HG02938 (cell line): ENCODE results near the gene PRR30.
"Not testable (repeated sequence)": the region's sequence is repeated elsewhere in the genome, so short reads cannot be mapped to it uniquely, and the experiment has no call there.

ENCODE experiments used
- ATAC-seq: cut with Tn5 transposase; IDR thresholded peaks from one replicate; pipeline ENCODE4 v1.9.1; 2021; ENCODE audit warnings: mild to moderate bottlenecking, moderate library complexity; ENCODE audit not compliant: unreplicated experiment

The PRR30 gene

DNA sequence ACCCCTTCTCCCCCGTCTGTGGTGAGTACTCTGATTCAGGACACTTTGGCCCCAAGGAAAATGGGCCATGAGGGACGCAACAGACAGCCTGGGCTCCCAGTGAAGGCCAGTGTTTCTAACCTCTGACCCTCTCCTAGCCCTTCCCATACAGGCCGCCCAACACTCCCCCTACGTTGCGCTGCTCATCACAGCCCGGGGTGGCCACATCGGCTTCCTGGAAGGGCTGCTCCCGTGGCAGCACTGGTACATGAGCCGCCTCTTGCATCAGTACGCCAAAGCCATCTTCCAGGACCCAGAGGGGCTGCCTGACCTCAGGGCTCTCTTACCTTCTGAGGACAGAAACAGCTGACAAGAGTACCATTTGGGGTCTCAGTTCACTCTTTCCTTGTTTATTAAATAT is 8.8 kb downstream of the PRR30 start:
- no peak for ATAC-seq

DNA sequence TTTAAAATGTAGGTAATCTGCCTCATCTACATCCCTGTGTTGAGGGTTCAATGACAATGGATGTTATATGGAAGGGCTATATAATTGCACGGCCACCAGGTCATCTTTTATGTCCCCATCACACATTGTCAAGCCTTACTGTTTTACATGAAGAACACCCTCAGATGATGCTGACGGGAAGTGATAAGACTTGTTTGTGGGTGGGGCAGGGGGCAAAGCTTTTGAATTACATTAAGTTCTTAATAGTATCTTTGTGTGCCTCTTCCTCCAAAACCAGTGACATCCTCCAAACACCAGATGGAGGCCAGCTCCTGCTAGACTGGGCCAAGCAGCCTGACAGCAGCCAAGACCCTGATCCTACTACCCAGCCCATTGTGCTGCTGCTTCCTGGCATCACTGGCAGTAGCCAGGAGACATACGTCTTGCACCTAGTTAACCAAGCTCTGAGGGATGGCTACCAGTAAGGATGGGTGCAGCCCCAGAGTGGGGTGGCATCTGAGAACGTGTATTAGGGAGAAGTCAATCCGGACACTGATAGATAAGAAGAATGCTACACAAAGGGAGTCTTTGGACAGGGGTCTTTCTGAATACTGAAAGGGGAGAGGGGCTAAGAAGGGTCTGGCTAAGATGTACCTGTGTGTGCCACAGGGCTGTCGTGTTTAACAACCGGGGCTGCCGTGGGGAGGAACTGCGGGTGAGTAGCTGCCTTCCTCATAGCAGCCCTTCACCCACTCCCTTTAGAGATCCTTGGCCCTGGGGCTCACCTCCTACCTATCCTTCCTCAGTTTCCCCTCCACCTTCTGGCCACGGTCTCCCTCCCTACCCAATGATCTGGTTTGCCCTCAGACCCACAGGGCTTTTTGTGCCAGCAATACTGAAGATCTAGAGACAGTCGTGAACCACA is 10.3 kb downstream of the PRR30 start:
- no peak for ATAC-seq

DNA sequence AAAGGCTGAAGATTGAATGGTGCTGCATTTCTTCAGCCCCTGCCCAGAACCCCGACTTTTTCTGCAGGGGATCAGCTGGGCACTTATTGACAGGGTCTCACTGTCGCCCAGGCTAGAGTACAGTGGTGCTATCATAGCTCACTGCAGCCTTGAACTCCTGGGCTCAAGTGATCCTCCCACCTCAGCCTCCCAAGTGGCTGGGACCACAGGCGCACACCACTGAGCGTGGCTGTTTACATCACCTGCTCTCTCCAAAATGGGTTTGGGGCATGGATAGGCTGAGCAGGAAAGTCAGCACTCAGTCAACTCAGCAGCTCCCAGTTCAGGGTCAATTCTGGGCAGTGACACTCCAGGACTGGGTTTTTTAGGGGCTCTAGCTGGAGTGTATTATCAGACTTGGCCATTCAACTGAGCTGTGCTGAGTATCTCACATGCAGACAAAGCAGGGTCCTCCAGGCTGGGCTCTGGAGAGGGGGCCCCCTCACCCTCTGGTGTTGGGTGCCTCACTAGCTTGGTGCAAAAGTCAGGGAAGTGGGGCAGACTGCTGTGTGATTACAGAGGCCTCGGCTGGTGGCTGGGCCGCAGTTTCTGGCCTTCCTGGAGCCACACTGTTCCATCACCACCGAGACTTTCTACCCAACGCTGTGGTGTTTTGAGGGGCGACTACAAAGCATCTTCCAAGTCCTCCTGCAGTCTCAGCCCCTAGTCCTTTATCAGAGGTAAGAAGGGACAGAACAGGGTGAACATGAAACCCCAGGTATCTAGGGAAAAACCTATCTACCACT is 11.1 kb downstream of the PRR30 start:
- ATAC-seq: no peak

DNA sequence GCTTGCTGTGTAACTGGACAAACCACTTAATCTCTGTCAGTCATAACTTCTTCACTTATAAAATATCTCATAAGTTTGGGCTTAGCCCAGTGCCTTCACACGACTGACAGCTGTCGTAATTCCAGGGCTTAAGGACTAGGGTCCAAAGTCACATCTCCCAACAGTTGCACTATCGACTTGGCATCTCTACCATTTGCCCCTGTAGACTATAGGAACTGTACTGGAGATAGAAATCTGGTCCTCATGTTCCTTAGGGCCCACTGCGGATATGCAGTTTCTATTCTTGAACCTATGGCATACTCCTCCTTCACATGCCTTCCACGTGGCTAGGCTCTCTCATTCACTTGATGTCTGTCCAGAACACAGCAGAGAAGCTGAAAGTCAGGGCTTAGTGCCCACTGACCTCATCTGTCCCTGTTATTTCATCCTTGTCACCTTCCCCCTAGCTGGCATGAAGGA is 12.9 kb downstream of the PRR30 start:
- no peak for ATAC-seq

DNA sequence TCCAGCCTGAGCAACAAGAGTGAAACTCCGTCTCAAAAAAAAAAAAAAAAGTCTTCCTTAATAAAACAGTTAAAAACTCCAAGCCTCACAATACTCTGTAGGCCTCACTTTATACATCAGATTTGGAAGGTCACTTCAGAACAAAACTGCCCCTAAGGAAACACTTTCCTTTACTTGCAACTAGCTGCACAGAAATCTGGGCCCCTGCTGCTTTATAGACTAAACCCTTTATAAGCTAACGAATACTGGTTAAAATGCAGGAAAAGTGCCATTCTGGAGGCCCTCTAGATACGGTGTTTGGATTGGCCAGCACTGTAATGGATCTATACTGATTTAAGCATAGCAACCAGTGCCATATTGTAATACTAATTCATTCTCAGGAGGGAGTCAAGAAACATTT is 14.1 kb downstream of the PRR30 start:
- ATAC-seq: no peak

DNA sequence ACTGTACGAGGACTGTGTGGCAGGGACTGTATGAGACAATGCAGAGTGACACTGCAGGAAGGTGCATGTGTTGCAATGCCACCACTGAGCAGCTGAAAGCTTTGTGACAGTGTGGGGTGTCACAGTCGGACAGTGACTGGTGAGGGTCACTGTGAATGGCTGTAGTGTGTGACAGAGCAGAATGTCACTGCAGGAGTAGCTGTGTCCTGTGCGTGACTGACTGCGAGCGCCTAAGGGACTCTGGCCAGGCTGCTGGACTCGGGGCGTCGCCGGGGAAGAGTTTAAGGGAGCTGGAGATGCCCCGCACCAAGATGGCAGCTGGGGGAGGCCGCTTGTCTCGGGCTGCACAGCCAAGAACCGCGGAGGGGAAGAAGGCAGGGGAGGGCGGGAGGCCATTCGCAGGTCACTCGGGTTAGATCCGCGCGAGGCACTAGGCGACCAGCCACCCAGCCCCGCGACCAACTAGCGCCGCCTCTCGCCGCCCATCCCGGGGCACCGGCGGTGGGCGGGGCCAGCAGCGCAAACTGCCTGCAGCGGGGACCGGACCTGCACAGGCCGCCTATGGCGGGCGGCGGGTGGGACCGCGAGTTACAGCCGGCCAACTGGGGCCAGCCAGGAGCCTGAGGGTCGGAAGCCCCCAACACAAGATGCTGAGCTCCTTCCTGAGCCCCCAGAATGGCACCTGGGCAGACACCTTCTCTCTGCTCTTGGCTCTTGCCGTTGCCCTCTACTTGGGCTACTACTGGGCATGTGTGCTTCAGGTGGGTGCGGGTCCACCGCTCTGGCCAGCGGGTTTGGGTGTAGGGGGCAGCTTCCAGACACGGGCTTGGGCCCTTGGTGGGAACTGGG is 15.7 kb downstream of the PRR30 start, which contains the start of gene ABHD1:
ABHD1 (plus strand) TSS at position 514 of the 849 bp plus-strand sequence; CDS start at position 648, 134 bp downstream.
- ATAC-seq: no peak

DNA sequence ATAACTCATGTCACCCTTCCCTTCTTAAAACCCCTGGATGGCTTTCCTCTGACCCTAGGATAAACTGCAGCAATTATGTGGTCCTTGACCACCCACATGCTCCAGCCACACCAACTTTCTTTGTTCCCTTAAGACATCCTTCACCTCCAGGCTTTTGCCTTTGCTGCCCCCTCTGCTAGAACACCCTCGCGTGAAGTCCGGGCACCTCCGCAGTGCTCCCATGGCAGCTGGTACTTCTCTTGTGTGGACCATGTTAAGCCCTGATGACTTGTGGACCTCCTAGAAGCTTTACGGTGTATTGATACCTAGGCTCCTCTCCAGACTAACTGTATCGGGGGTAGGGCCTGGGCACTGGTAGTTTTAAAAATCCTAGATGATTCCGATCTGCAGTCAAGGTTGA is 16.4 kb downstream of the PRR30 start:
- ATAC-seq: no peak

DNA sequence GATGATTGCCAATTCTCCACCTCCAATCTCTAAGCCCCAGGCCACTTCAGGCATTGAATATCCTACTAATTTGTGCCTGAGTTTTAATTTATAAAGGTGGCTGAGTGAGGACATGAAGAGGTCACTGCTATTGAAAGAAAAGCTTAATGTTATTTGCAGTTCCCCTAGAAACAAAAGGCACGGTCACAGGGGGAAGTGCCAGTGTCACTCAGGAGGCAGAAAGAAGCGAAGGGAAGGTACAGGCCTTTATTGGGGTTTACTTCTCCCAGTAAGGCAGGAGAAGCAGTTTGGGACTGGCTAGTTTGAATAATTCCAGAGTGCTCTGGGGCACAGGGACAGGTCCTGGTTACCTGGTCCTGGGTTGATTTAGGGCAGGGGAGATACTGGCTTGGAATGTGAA is 17.3 kb downstream of the PRR30 start:
- ATAC-seq: no peak

DNA sequence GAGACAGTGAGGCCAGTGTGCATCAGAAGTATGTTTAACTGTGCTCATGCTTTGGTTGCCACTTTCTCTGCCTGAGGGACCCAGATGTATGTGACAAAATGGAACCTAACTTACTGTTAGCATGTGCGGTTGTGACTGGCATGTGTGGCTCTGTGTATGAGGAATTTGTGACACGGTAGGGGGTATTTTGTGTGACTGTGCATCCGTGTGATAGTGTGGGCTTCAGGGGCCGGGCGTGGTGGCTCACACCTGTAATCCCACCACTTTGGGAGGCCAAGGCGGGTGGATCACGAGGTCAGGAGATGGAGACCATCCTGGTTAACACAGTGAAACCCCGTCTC is 19.9 kb downstream of the PRR30 start:
- ATAC-seq: not testable (repeated sequence)

DNA sequence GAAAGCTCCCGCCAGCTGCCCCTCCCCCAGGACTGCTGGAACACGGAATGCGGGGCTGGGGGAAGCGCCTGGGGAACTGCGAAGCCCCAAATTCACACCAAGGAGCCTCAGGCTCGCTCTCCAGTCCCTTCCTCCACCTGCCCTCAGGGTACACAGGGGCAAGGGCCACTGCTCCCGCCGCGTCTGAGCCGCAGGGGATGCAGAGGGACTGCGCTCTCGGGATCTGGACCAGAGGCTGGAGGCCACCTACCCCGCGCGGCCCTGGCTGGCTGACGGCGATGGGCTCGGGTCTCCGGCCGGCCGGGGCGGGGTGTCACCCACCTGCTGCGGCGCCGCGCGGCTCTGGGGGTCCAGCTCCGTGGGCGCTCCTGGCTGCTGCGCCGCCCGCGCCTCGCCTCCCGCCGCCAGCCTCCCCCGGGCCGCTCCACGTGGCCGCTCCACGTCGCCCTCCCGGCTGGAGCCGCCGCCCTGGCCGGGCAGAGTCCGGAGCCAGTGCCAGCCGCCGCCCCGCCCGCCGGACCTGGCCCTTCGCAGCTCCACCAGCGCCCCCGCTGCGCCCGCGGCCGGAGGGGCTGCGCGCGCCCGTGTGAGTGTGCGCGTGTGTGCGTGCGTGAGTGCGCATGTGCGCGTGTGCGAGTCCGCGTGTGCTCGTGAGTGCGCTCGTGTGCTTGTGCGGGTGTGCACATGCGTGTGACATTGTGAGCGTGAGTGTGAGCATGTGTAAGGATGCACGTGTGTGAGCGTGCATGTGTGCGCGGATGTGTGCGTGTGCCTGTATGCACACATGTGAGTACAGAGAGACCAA is 20.5 kb downstream of the PRR30 start, which contains the start of gene CGREF1:
CGREF1 (minus strand) TSS at position 604 of the 805 bp plus-strand sequence. CDS start 14,762 bp downstream, outside the sequence.
- ATAC-seq: no peak

DNA sequence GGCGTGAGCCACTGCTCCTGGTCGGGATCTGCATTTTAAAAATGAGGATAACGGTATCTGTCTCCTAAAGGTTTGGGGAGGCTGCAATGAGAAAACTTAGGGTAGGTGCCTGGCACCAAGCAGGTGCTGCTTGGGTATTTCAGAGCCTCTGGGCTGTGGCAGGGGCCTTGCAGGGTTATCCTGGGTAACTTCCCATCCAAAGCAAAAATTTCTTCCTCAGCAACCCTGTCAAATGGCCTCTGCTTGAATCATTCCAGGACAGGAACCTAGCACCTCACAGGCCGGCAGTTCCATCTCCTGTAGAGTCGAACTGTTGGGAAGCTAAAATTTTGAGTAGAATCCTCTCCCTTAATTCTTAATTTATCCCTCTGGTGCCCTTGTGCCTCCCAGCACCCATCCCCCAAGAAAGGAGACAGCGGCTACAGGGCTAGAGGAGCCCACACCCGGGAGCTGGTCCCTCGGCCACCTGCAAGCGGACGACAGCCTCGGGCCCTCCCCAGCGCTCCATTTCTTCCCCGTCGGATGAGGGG is 21.1 kb downstream of the PRR30 start:
- ATAC-seq: no peak

DNA sequence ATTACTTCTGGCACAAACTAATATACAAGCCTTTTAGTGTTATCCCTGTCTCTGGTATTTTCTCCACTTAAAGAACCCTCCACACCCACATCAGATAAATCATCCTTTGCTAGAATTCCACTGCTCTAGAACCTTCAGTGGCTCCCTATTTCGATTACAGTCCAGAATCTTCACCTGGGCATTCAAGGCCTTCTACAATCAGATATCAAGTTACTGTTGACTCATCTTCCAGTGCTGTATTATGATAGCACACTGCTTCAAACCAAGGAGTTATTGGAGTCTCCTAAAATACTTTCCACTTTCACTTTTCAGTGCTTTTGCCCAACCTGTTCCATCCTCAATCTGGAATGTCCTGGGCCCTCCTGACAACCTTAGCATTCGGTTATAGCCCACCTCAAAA is 23.7 kb downstream of the PRR30 start:
- ATAC-seq: no peak

DNA sequence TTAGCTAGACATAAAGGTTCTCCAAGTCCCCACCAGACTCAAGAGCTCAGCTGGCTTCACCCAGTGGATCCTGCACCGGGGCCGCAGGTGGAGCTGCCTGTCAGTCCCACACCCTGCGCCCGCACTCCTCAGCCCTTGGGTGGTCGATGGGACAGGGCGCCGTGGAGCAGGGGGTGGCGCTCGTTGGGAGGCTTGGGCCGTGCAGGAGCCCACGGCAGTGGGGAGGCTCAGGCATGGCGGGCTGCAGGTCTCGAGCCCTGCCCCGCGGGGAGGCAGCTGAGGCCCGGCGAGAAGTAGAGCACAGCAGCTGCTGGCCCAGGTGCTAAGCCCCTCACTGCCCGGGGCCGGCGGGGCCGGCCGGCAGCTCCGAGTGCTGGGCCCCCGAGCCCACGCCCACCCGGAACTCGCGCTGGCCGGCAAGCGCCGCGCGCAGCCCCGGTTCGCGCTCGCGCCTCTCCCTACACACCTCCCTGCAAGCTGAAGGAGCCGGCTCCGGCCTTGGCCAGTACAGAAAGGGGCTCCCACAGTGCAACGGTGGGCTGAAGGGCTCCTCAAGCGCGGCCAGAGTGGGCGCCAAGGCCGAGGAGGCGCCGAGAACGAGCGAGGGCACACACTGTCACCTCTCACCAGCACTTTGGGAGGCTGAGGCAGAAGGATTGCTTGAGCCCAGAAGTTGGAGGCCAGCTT is 27.7 kb downstream of the PRR30 start:
- ATAC-seq: not testable (repeated sequence)

DNA sequence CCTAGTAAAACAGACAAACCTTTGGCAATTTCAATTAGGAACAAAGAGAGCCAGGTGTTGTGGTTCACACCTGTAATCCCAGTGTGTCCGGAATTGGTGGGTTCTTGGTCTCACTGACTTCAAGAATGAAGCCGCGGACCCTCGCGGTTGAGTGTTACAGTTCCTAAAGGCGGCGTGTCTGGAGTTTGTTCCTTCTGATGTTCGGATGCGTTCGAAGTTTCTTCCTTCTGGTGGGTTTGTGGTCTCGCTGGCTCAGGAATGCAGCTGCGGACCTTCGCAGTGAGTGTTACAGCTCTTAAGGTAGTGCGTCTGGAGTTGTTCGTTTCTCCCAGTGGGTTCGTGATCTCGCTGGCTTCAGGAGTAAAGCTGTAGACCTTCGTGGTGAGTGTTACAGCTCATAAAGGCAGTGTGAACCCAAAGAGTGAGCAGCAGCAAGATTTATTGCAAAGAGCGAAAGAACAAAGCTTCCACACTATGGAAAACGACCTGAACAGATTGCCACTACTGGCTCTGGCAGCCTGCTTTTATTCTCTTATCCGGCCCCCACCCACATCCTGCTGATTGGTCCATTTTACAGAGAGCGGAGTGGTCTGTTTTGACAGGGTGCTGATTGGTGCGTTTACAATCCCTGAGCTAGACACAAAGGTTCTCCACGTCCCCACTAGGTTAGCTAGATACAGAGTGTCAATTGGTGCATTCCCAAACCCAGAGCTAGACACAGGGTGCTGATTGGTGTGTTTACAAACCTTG is 28.4 kb downstream of the PRR30 start:
- not testable (repeated sequence) for ATAC-seq

DNA sequence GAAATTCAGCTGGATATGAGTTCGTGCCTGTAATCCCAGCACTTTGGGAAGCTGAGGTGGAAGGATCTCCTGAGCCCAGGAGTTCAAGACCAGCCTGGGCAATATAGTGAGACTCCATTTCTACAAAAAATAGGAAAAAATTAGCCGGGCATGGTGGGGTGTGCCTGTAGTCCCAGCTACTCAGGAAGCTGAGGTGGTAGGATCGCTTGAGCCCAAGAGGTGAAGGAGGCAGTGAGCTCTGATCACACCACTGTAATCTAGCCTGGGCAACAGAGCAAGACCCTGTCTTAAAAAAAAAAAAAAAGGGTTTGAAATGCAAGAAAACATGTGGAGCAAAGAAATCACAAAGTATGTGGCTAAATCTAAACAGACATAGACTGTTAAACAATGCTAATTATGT is 30.1 kb downstream of the PRR30 start:
- no peak for ATAC-seq

DNA sequence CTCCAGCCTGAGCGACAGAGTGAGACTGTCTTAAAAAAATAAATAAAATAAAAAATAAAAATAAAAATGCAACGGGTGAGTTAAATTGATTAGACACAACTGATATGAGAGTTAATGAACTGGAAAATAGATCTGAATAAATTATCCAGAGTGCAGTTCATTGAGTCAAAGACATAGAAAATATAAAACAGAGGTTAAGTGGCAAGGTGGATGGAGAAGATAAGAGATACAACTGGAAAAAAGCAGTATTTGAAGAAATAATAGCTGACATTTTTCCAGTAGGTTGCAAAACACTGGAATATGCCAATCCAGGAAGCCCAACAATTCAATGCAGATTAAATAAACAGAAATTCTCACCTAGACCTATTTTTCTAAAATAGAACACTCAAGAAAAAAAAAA is 31.0 kb downstream of the PRR30 start:
- ATAC-seq: no peak

DNA sequence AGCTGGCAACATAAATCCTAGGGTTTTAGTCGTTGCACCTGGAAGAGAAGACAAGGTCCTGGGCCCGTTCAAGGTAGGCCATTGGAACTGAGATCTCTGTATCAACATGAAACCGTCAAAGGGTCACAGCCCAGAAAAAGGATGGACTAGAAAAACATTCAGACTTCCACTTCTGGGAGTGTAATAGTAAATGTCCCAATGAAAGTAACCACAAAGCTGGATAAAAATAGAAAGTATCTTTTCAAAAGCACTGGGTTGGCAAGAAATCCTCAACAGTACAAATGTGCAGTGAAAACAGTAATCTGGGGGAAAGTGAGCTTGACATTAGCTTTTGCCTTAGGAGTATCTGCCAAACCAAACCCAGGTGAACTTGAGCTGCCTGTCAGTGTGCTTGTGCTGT is 33.2 kb downstream of the PRR30 start:
- ATAC-seq: no peak

DNA sequence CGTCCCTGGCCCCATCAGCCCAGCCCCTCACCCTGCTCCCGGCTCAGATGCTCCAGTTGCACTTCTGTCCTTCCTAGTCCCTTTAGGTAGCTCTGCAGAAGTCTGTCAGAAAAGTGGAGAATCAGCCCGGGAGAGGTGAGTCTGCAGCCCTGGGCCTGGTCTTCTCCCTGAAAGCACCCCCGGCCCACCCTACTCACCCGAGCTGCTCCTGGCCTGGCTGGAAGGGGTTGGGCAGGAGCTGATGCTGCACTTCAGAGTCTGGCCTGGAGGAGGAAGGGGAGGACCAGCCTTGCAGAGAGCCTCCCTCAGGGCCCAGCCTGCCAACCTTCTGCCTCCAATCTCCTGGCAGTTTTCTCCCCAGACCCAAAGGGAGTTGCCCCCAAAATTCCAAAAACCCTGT is 36.9 kb downstream of the PRR30 start:
- no peak for ATAC-seq

DNA sequence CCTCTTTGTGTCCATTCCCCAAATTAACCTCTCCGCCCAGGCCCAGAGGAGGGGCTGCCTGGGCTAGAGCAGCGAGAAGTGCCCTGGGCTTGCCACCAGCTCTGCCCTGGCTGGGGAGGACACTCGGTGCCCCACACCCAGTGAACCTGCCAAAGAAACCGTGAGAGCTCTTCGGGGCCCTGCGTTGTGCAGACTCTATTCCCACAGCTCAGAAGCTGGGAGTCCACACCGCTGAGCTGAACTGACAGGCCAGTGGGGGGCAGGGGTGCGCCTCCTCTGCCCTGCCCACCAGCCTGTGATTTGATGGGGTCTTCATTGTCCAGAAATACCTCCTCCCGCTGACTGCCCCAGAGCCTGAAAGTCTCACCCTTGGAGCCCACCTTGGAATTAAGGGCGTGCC is 39.2 kb downstream of the PRR30 start:
- no peak for ATAC-seq
